ENCODE measurements around the gene FAM168A.

The FAM168A gene

DNA sequence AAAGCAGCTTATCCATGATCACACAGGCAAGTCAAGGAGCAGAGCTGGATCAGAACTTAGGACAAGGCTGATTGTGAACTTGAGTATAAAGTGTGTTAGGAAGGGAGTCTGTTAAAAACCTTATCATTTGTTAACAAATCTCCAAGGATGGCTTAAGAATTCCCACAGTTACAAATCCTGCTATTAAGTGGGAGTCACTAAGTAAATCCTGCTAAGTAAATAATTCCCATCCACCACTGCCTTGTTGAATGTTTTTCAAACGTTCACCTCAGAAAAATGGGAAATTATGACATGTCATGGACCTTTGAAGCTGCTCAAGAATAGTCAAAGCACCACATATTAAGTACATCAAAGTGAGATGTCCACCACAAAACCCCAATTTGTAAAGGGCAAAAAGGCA, 88.7 kb downstream of the FAM168A start:
- DNase-seq (ENCODE audit: low read depth) = no peak
- TF ChIP-seq CTCF (IDR thresholded peaks at IDR 0.05; ENCODE audit: low read depth, low read length) (no peak), MAX (IDR thresholded peaks at IDR 0.05; ENCODE audit: low read depth, low read length) (no peak), MYC (IDR thresholded peaks at IDR 0.05; ENCODE audit: low read depth, low read length) (no peak)
- H3K4me3 ChIP-seq (ENCODE audit: low read depth, low read length) = no peak overlapping the region

DNA sequence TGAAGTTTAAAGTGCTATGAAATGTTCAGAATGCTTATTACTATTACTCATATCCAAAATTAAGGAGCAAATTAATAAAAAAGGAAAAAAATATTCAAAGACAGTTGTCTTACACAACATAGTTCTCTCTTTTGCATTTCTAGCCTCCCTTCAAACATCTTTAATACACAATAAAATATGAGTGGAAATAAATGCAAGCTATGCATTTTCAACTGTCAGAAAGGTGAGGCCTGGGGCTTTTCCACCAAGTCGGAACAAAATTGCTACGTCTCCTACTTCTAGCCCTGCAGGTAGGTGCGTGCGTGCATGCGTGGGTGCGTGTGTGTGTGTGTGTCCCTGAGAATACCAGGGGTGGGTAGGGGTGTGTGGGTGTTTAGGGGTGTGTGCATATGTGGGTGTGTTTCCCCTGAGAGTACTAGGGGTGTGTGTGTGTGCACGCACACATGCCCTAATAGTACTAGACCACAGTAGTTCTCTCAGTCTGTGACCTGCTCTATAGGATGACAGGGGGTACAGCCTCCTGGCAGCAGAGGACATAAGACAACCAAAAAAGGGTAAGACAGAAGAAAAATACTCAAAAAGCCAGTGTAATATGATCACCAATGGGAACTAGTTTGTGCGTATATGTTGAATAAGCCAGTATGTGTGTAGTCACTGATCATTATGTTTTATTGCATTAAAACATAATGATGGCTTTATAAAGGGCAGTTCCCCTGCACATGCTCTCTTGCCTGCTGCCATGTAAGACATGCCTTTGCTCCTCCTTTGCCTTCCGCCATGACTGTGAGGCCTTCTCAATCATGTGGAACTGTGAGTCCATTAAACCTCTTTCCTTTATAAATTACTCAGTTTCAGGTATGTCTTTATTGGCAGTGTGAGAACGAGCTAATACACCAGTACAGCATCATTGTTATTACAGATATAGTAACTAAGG, 89.4 kb downstream of the FAM168A start:
- no peak for DNase-seq (ENCODE audit: low read depth)
- no peak overlapping the region for H3K4me3 ChIP-seq (ENCODE audit: low read depth, low read length)
- TF ChIP-seq CTCF (IDR thresholded peaks at IDR 0.05; ENCODE audit: low read depth, low read length) (no peak), POLR2A (IDR thresholded peaks at IDR 0.05; ENCODE audit: extremely low read depth, insufficient read length) (no peak), MAX (IDR thresholded peaks at IDR 0.05; ENCODE audit: low read depth, low read length) (no peak), MYC (IDR thresholded peaks at IDR 0.05; ENCODE audit: low read depth, low read length) (no peak)

DNA sequence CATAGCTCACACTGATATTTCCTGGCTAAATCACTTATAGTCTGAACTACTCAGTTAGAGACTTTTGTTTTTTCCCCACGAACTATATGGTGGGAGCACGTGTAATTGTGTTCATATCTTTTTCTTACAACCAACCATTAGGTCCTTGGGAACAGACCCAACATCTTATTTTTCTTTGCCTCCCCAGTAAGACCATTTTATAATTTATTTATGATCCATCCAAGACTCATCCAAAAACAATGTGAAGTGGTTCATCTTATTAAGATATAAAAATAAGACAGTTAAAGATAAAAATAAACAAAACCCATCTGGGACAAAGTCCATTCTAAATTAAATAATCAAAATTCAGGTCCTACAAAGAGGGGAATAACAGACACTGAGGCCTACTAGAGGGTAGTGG, 90.8 kb downstream of the FAM168A start:
- TF ChIP-seq MAX (IDR thresholded peaks at IDR 0.05; ENCODE audit: low read depth, low read length) (no peak), CTCF (IDR thresholded peaks at IDR 0.05; ENCODE audit: low read depth, low read length) (no peak), MYC (IDR thresholded peaks at IDR 0.05; ENCODE audit: low read depth, low read length) (no peak), POLR2A (IDR thresholded peaks at IDR 0.05; ENCODE audit: extremely low read depth, insufficient read length) (no peak)
- H3K4me3 ChIP-seq (ENCODE audit: low read depth, low read length) = no peak overlapping the region
- DNase-seq (ENCODE audit: low read depth) = no peak

GRCh38 chr11:73506038-73506437, 91.9 kb downstream of the FAM168A start:
- DNase-seq (ENCODE audit: low read depth) = no peak
- TF ChIP-seq MAX (IDR thresholded peaks at IDR 0.05; ENCODE audit: low read depth, low read length) (no peak), POLR2A (IDR thresholded peaks at IDR 0.05; ENCODE audit: extremely low read depth, insufficient read length) (no peak), MYC (IDR thresholded peaks at IDR 0.05; ENCODE audit: low read depth, low read length) (no peak), CTCF (IDR thresholded peaks at IDR 0.05; ENCODE audit: low read depth, low read length) (no peak)
- no peak overlapping the region for H3K4me3 ChIP-seq (ENCODE audit: low read depth, low read length)

- no peak overlapping the region for H3K4me3 ChIP-seq (ENCODE audit: low read depth, low read length)
- DNase-seq (ENCODE audit: low read depth) = no peak
- TF ChIP-seq MYC (IDR thresholded peaks at IDR 0.05; ENCODE audit: low read depth, low read length) = no peak
- no peak for TF ChIP-seq CTCF (IDR thresholded peaks at IDR 0.05; ENCODE audit: low read depth, low read length)
- no peak for TF ChIP-seq MAX (IDR thresholded peaks at IDR 0.05; ENCODE audit: low read depth, low read length)
- no peak for TF ChIP-seq POLR2A (IDR thresholded peaks at IDR 0.05; ENCODE audit: extremely low read depth, insufficient read length)
Observed at GRCh38 chr11:73498343-73498742, 99.6 kb downstream of the FAM168A start.
